Ammon's horn (tissue), 1 donor: ENCODE measurements around the gene FLAD1.

ENCODE experiments used
- DNase-seq: peaks from one replicate; pipeline ENCODE4 v3.0.0-alpha.2; 2016; ENCODE audit warnings: low spot score

FLAD1 gene

DNA sequence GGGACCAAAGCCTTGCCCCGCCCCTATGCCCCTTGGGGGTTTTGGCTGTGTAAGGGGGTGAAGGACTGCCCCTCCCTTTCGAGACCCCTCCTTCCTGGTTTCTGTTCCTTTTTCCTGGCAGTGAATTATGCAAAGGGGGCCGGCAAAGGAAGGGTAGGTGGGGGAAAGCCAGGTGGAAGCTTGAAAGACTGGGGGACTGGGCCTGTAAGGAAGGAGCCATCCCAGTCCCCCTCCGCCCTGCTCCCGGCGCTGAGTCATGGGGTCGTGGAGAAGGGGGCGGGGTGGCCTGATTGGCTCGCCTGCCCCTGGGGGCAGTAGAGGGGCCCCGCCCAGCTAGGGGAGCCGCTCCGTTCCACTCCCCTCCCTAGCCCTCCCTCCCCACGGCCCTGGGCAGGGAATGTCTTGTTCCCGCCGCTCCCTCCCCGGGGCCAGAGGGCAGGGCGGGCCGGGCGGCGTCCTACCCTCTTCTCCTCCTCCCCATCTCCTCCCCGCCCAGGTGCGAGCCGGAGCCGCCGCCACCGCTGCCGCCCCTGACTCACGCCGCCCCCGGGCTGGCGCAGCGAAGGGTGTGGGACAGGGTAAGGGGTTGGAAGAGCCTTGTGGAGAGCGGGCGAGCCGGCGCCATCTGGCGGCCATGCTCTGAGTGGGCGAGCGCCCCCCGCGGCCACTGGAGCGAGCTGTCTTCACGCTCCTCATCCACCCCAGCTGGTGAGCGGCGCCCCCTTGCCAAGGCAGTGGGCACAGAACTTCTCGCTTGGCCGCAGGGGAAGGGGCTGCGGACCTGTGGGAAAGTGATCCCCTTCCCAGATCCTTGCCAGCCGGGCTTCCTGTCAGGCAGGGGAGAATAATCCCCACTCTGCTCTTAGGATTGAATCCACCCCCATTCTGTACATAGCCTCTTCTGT lies 34.1 kb downstream of the FLAD1 start:
- DNase-seq, result peak; percentile 93

GRCh38 chr1:155017946-155018316 lies 34.8 kb downstream of the FLAD1 start:
- no peak for DNase-seq

- no peak for DNase-seq
These were observed 35.6 kb downstream of the FLAD1 start for GRCh38 chr1:155018617-155019348.

DNA sequence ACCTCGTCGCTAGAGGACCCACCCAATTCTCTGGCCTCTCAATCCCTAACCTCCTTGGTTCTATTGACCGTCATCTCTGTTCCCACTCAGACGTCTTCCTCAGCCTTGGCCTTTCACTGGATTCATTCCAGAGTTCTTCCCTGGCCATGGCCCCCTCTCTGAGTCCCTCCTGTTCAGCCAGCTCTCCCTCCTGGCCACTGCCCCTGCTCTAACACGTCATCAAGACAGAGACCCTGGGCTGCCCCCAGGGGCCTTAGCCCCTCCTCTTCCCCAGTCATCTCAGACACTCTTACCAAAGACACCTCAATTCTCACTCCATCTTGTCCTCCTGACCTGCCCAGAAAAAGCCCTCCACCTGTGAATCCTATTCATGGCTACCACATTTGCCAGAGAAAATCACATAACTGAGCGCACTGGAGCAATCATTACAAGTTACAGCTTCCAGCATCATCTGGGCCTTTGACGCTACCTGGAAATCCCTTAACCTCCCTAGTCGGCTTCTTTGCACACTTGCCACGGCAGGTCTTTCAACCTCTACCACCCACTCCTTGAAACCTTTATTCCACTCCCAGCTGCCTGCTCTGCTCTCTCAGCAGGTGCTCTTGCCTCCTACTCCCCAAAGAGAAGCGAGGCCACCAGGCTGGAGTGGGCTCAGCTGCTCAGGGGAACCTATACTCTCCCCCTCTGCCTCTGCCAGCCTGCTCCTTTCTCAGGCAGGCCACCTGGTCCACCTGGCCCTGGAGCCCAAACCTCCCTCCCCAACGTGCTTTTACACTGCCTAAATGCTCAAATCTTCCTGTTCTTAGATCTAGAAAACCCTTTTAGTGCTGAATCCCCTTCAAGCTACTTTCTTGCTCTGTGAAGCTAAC lies 36.5 kb downstream of the FLAD1 start:
- no peak for DNase-seq

DNA sequence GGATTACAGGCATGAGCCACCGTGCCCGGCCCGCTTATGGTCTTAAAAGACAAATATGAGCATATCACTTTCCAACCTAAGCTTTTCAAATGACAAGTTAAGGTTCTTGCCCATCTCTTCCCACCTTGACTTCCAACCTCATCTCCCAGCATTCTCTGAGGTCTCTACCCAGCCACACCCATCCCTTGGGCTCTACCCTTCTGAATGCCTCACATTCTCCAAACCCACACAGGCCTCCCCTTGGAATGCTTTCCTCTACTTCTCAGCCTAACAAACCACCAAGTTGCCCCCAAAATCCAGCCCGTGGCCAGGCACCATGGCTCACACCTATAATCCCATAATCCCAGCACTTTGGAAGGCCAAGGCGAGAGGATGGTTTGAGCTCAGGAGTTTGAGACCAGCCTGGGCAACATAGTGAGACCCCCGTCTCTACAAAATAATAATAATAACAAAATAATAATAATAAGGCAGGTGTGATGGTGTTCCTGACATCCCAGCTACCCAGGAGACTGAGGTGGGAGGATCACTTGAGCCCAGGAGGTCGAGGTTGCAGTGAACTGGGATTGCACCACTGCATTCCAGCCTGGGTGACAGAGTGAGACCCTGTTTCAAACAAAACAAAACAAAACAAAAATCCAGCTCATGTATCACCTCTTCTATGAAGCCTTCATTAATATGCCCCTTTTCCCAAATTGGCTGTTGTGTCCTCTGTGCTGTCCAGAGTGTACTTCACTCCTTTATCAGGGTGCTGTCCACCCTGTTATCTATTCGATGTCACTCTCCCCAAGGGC lies 39.2 kb downstream of the FLAD1 start:
- DNase-seq, result no peak

DNA sequence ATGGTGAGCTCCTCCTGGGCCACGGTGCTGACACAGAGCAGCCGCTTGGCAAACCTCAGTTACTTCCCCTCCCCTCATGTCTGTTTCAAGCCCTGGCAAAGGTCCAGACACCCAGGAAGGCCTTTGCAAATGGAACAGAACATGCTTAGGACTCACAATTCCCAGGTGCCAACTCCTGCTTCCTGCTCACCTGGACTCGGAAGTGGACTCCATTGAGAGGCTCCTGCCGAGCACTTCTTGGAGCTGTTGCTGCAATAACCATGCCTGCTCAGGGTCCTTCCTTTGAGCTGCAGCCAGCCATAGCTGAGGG lies 39.7 kb downstream of the FLAD1 start:
- DNase-seq, result no peak

DNA sequence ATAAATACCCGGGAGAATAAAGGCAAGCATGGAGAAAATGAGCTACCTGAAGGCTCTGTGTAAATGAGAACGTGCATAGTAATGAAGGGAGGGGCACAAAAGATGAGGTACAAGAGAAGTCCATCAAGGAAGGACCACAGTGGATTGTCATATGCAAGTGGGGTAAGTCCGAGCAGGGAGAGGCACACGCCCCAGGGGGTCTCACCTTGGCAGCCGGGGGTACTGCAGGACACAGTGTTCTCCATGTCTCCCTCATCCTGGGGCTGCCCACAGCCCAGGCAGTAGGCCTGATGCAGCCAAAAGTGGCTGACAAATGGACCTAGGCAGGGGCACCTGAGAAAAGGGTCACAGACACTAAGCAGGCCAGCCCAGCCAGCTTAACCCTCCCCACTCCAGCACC lies 40.5 kb downstream of the FLAD1 start:
- DNase-seq, result no peak

DNA sequence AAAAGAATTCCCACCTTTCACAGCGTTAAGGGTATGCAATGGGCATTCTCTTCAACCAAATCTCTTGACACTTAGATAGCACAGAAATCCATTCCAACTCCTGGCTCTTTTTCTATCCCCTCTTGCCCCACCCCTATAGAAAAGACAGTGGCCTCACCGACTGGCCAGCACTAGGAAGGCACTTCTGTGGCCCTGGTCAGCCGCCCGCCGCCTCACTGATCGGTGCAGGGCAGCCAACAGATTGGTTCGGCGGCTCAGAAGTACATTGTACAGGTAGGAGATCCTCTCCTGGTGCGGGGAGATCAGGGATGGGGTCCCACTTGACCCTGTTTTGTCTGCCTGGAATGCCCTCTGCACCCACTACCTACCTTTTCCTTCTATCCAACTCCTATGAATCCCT lies 41.2 kb downstream of the FLAD1 start:
- DNase-seq, result no peak

DNA sequence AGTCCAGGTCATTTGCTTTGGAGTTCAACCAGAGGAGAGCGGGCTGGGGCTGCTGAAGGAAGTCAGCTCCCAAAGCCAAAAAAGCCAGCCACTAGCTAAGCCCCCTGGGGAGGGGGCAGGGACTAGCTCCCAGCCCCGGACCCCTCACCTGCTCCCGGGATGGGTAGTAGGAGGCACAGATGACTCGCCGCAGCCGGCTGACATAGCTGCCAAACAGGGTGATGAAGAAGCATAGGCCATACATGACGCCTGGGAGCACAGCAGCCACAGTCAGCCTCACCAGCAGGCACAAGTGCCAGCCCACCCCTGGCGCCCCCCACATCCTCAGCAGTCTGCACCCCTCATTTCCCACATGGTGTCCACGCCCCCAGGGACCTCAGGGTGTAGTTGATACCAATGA lies 43.0 kb downstream of the FLAD1 start:
- no peak for DNase-seq

GRCh38 chr1:155026588-155026987 lies 43.4 kb downstream of the FLAD1 start:
- DNase-seq, result no peak

- no peak for DNase-seq
These were observed 46.5 kb downstream of the FLAD1 start for GRCh38 chr1:155029513-155030242.

GRCh38 chr1:155030243-155030795 lies 47.2 kb downstream of the FLAD1 start:
- DNase-seq, result no peak

GRCh38 chr1:155030899-155031298 lies 47.8 kb downstream of the FLAD1 start:
- DNase-seq, result no peak

DNA sequence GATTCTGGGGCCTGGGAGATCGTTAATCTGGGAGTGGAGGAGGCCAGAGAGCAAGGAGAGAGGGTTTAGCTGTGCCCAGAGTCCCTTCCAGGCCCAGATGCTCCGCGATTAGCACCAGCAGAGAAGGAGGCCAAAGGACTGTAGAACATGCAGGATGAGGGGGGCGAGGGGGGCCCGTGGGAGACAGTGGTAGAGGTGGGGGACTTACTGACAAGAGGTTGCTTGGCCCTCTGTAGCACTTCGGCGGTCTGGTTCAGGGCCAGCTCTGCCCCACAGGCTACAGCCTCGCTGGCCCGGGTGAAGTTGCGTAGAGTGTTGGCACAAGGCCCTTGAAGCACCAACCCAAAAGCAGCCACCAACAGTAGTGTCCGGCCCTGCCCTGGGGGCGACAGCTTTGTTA lies 49.7 kb downstream of the FLAD1 start:
- no peak for DNase-seq

DNA sequence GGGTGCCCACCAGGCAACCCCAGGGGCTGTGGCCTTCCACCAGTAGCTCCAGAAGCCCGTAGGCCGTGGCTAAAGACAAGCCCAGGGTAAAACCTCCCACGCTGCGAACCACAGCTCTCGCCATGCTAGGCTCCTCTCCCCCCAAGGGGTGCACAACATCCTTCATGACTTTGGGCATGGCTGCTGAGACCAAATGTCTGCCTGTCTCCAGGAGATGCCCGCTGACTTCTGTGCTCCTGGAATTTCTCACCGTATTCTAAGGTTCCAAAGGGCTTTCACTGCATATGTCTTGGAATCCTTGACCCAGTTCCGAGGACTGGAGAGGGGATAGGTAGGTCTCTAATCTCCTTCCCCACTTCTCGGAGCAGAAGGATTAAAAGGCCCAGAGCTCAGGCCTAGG lies 50.4 kb downstream of the FLAD1 start, which contains the start of the genes DCST1 and DCST2:
Gene DCST1 (plus strand): TSS at position 301 of the 400 bp plus-strand sequence. CDS start 213 bp downstream, outside the sequence.
Gene DCST2 (minus strand): TSS at position 258 of the 400 bp plus-strand sequence. CDS start 80 bp downstream, at position 178.
- DNase-seq, result no peak

GRCh38 chr1:155034318-155035208 lies 51.4 kb downstream of the FLAD1 start:
- no peak for DNase-seq

GRCh38 chr1:155035936-155036335 lies 52.8 kb downstream of the FLAD1 start:
- no peak for DNase-seq

- DNase-seq, result no peak
These were observed 53.9 kb downstream of the FLAD1 start for GRCh38 chr1:155037043-155037442.

GRCh38 chr1:155037851-155038441 lies 54.8 kb downstream of the FLAD1 start:
- DNase-seq, result no peak
